NCI-H1417 (cell line): Measurements from ENCODE around the gene CES2.

Source experiments
- DNase-seq, 3 experiments: peaks; one replicate each; lab custom pipeline; 2025; lab: John Stamatoyannopoulos, UW

CES2 gene

GRCh38 chr16:66903544-66904427 lies 31.5 kb upstream of the CES2 start:
- no peak for DNase-seq

- no peak for DNase-seq
Observed at GRCh38 chr16:66904428-66904845, 30.9 kb upstream of the CES2 start.

- no peak for DNase-seq
Observed at GRCh38 chr16:66904846-66905632, 30.3 kb upstream of the CES2 start.

GRCh38 chr16:66905633-66906539 lies 29.4 kb upstream of the CES2 start:
- DNase-seq = peak in 2 of 3 experiments; percentile 31 to 36

GRCh38 chr16:66906916-66907836 lies 28.1 kb upstream of the CES2 start:
- no peak for DNase-seq

GRCh38 chr16:66908116-66908515 lies 27.2 kb upstream of the CES2 start:
- DNase-seq = no peak

GRCh38 chr16:66908762-66909559 lies 26.4 kb upstream of the CES2 start:
- no peak for DNase-seq

- no peak for DNase-seq
Observed at GRCh38 chr16:66910175-66910940, 25.0 kb upstream of the CES2 start.

- no peak for DNase-seq
Observed at GRCh38 chr16:66911112-66911511, 24.2 kb upstream of the CES2 start.

- no peak for DNase-seq
Observed at GRCh38 chr16:66911801-66912200, 23.5 kb upstream of the CES2 start.

GRCh38 chr16:66913081-66913480 lies 22.2 kb upstream of the CES2 start:
- no peak for DNase-seq

GRCh38 chr16:66913711-66914110 lies 21.6 kb upstream of the CES2 start:
- no peak for DNase-seq

GRCh38 chr16:66914541-66914940 lies 20.8 kb upstream of the CES2 start:
- no peak for DNase-seq

- no peak for DNase-seq
Observed at GRCh38 chr16:66915041-66915440, 20.3 kb upstream of the CES2 start.

- no peak for DNase-seq
Observed at GRCh38 chr16:66916518-66916917, 18.8 kb upstream of the CES2 start.

GRCh38 chr16:66917741-66918140 lies 17.6 kb upstream of the CES2 start:
- no peak for DNase-seq

GRCh38 chr16:66918355-66918754 lies 17.0 kb upstream of the CES2 start:
- no peak for DNase-seq

- peak in 1 of 3 experiments; percentile 19 for DNase-seq
Observed at GRCh38 chr16:66918803-66919568, 16.3 kb upstream of the CES2 start, which contains the start of gene CDH16. Gene CDH16 (minus strand): TSS chr16:66918885. CDS start chr16:66918065, 820 bp downstream.
